Ishikawa (cell line): Measurements from ENCODE around the gene MUC5AC.

Source experiments
- CREB1 ChIP-seq: IDR thresholded peaks from 2 replicates; pipeline ENCODE4 v1.6.1; 2012; ENCODE audit warnings: low read depth
- EP300 ChIP-seq: IDR thresholded peaks from 2 replicates; pipeline ENCODE4 v1.6.1; 2012; ENCODE audit warnings: borderline replicate concordance
- FOXM1 ChIP-seq: IDR thresholded peaks from 2 replicates; pipeline ENCODE4 v1.6.1; 2012; ENCODE audit warnings: low read depth, borderline replicate concordance
- MAX ChIP-seq: IDR thresholded peaks from 2 replicates; pipeline ENCODE4 v1.6.1; 2012
- NFIC ChIP-seq: IDR thresholded peaks from 2 replicates; pipeline ENCODE4 v1.6.1; 2012
- RAD21 ChIP-seq: IDR thresholded peaks from 2 replicates; pipeline ENCODE4 v1.6.1; 2012; ENCODE audit warnings: low read depth
- REST ChIP-seq: IDR thresholded peaks from 2 replicates; pipeline ENCODE4 v1.6.1; 2012; ENCODE audit warnings: low read depth, mild to moderate bottlenecking
- TCF12 ChIP-seq: IDR thresholded peaks from 2 replicates; pipeline ENCODE4 v1.6.1; 2012; ENCODE audit warnings: low read depth
- USF1 ChIP-seq: IDR thresholded peaks from 2 replicates; pipeline ENCODE4 v1.6.1; 2012
- ZBTB7A ChIP-seq: IDR thresholded peaks from 2 replicates; pipeline ENCODE4 v1.6.1; 2012; ENCODE audit warnings: low read depth

- TF ChIP-seq CREB1 (no peak), EP300 (peak; percentile 95), REST (no peak), USF1 (peak; percentile 86), ZBTB7A (peak; percentile 91; the same call in 1 of the 2 replicates), FOXM1 (peak; percentile 90), NFIC (peak; percentile 98), TCF12 (peak; percentile 98), MAX (peak; percentile 94), RAD21 (peak; percentile 26; the same call in 1 of the 2 replicates)
These were observed 45.9 kb downstream of the MUC5AC start for GRCh38 chr11:1203505-1204271.
